Right atrium auricular region (tissue), 2 donors: ENCODE data around the gene KCNMA1. TPM values are rescaled to one million over a fixed set of nuclear protein-coding genes. Genes with fewer than 3 reads are reported as not detected.

ENCODE experiments used
- DNase-seq: peaks from one replicate; pipeline ENCODE4 v3.0.0-alpha.2; 2019; ENCODE audit warnings: low spot score
- H3K27ac ChIP-seq, 2 donors: fragments of 200-600 bp; sonication (generic); 1 replicate in 1 of 2; 2 replicates in 1 of 2; pipeline ENCODE4 v1.5.1; 2016 to 2019
- H3K27me3 ChIP-seq, 2 donors: fragments of 200-600 bp; sonication (generic); one replicate each; pipeline versions ENCODE4 v1.5.1 to v1.6.0; 2017 to 2019
- H3K36me3 ChIP-seq: fragments of 200-600 bp; sonication (generic); one replicate; pipeline ENCODE4 v1.5.1; 2016
- H3K4me1 ChIP-seq, 2 donors: fragments of 200-600 bp; sonication (generic); one replicate each; pipeline versions ENCODE4 v1.5.1 to v1.6.0; 2017 to 2019
- H3K4me3 ChIP-seq, 2 donors: fragments of 200-600 bp; sonication (generic); 1 replicate in 1 of 2; 2 replicates in 1 of 2; pipeline ENCODE4 v1.5.1; 2017 to 2019; ENCODE audit warnings: mild to moderate bottlenecking in 1 of 2, moderate library complexity in 1 of 2
- H3K9me3 ChIP-seq, 2 donors: fragments of 200-600 bp; sonication (generic); one replicate each; pipeline ENCODE4 v1.5.1; 2019
- total RNA-seq, 2 donors: library from RNA; depleted of rRNA; stranded (reverse); fragments of >200 nt; gene quantifications; one replicate each; pipeline ENCODE4 v1.1.0, GENCODE V29; 2016
- TF ChIP-seq, protein P1 (sequence below), 2 donors: fragments of 200-600 bp; sonication (generic); IDR thresholded peaks; one replicate each; pipeline ENCODE4 v1.5.1; 2019; ENCODE audit warnings: antibody characterized with exemption in 2 of 2

The KCNMA1 gene
- total RNA-seq, 2 donors from 2014 or later = 2.3 to 3.5 TPM

DNA sequence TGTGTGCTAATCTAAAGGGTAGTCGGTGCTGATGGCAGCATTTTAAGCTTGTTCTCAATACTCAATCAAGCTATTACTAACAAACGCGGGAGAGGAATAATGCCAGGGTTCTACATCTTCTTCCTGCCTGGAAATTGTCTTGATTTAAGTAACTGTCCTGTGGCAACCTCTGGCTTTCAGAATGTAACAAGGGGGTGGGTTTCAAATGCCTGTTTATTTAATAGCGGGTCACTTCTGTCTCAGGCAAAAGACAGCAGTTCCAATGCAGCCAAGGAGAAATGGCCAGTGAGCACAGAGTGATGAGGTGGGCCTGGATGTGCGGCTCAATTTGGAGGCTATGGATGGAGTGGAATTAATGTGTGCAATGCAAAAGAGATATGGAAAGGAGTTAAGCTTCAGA is 692.4 kb downstream of the KCNMA1 start:
- Histone ChIP-seq H3K9me3 (no peaks in the 10 kb centered on the region), H3K27me3 (no peaks in the 10 kb centered on the region), H3K36me3 (no peaks in the 10 kb centered on the region), H3K4me1 (peaks cover 0 to 6% of the 10 kb centered on the region in 2 donors), H3K27ac (no peak overlapping the region), H3K4me3 (no peak overlapping the region)
- TF ChIP-seq, protein P1, sequence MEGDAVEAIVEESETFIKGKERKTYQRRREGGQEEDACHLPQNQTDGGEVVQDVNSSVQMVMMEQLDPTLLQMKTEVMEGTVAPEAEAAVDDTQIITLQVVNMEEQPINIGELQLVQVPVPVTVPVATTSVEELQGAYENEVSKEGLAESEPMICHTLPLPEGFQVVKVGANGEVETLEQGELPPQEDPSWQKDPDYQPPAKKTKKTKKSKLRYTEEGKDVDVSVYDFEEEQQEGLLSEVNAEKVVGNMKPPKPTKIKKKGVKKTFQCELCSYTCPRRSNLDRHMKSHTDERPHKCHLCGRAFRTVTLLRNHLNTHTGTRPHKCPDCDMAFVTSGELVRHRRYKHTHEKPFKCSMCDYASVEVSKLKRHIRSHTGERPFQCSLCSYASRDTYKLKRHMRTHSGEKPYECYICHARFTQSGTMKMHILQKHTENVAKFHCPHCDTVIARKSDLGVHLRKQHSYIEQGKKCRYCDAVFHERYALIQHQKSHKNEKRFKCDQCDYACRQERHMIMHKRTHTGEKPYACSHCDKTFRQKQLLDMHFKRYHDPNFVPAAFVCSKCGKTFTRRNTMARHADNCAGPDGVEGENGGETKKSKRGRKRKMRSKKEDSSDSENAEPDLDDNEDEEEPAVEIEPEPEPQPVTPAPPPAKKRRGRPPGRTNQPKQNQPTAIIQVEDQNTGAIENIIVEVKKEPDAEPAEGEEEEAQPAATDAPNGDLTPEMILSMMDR (IDR thresholded peaks at IDR 0.05) = no peak
- no peak for DNase-seq

DNA sequence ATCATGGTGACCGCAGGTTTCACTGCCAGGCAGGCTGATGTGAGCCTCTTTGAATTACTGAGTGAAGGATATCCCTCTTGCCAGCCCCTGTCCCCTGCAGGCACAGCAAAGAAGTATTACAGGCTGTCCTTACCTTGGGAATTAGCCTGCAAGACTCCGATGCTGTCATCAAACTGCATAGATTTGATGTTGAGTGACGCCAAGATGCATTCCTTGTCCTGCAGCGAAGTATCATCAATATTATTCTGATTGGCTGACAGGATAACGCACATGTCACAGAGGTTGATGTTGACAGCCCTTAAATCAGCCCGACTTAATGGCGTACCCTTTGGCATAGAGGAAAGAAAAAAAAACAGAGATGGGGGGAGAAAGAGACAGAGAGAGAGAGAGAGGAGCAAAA is 693.0 kb downstream of the KCNMA1 start:
- TF ChIP-seq, protein P1 (IDR thresholded peaks at IDR 0.05) = no peak
- DNase-seq = no peak
- Histone ChIP-seq H3K4me3 (no peak overlapping the region), H3K27ac (no peak overlapping the region), H3K36me3 (no peaks in the 10 kb centered on the region), H3K4me1 (peaks cover 0 to 6% of the 10 kb centered on the region in 2 donors), H3K9me3 (no peaks in the 10 kb centered on the region), H3K27me3 (no peaks in the 10 kb centered on the region)

DNA sequence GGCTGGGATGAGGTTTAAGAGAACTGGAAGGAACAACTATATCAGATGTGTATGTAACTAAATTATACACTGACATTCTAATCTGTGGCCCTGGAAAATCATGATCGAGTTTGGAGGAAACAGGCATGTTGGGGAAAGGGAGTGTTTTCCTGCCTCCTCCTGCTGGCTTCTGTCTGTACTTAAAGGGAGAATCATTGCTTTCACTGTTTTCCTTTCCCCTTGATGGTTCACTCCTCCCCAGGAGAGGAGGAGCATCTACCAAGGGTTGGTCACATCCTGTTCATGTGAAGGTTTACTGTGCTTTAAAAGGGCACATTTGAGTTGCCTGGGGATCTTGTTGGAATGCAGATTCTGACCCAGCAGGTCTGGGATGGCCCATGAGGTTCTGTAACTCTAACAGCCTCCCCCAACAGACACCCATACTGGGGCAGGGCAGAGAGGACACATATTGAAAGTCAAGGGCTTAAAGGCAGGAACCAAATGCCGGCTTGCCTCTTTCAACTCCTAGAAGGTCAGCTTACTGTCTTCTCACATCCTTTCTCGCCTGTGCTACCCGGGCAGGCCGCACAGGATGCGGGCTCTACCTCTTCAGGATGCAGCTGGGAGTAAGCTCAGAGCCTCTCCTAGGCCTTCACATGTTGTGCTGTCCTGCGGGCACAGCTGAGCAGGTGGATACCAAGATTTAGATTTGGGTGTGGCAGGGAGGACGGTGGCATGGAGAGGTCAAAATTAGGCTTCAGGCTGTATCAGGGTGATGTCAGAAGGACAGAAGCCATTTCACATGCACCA is 694.8 kb downstream of the KCNMA1 start:
- H3K4me3 ChIP-seq = no peak overlapping the region
- no peaks in the 10 kb centered on the region for H3K27me3 ChIP-seq
- no peaks in the 10 kb centered on the region for H3K9me3 ChIP-seq
- H3K36me3 ChIP-seq = no peaks in the 10 kb centered on the region
- no peak overlapping the region for H3K27ac ChIP-seq
- H3K4me1 ChIP-seq = peaks cover 0 to 6% of the 10 kb centered on the region in 2 donors
- DNase-seq = no peak
- TF ChIP-seq, protein P1 (IDR thresholded peaks at IDR 0.05) = no peak

DNA sequence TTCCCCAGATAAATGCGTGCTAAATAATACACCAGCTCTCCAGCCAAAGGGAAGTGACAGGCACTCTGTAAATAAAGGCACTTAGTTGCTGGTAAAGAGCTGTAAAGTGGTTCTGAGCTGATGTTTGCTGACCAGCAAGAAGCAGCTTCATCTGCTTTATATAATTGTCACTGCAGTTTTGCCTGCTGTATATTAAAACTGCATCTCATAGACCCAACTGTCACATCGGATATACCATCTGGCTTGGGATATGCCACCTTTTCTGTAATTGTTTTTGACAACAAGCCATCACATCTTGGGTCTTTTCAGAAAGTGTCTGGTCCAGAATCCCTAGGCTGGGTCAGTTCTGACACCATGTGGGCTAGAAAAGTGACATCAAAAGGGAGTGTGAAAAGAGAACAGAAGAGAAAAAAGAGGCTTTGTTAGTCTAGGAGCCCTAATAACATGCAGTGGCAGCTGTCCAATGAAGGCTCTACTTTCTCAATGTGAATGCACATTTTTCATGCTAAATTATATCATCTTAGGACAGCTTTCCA is 697.6 kb downstream of the KCNMA1 start:
- H3K4me3 ChIP-seq = no peak overlapping the region
- H3K9me3 ChIP-seq = no peaks in the 10 kb centered on the region
- TF ChIP-seq, protein P1 (IDR thresholded peaks at IDR 0.05) = no peak
- H3K27me3 ChIP-seq = no peaks in the 10 kb centered on the region
- no peak for DNase-seq
- H3K27ac ChIP-seq = no peak overlapping the region
- no peaks in the 10 kb centered on the region for H3K36me3 ChIP-seq
- H3K4me1 ChIP-seq = no peaks in the 10 kb centered on the region

DNA sequence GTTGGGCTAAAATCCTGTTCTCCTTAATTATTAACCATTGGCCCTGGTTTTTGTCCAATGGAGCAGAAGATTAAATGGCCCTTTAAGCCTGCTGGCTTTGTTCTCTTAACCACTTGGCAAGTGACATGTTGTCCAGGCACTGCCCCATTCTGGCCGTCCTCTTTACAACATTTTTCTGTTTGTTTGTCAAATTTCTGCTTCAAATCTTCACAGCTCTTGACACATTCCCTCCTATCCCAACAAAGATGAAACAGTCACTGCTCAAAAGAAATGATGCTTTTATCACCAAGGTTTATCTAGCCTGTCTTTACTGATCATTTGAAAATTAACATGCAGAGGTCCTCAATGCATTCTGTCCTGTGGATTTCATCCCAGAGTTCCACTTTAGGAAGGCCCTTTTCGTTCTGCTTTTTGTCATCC is 700.4 kb downstream of the KCNMA1 start:
- no peaks in the 10 kb centered on the region for H3K27me3 ChIP-seq
- H3K9me3 ChIP-seq = no peaks in the 10 kb centered on the region
- H3K27ac ChIP-seq = no peak overlapping the region
- H3K4me1 ChIP-seq = no peaks in the 10 kb centered on the region
- TF ChIP-seq, protein P1 (IDR thresholded peaks at IDR 0.05) = no peak
- H3K4me3 ChIP-seq = no peak overlapping the region
- DNase-seq = no peak
- H3K36me3 ChIP-seq = no peaks in the 10 kb centered on the region
